HG02852 (cell line): ENCODE data around the gene HS3ST6.
"Not testable (repeated sequence)": the region's sequence is repeated elsewhere in the genome, so short reads cannot be mapped to it uniquely, and the experiment has no call there.

ENCODE experiments used
- ATAC-seq: cut with Tn5 transposase; IDR thresholded peaks from one replicate; pipeline ENCODE4 v1.9.1; 2021; ENCODE audit warnings: mild to moderate bottlenecking, moderate library complexity; ENCODE audit not compliant: unreplicated experiment

Gene HS3ST6

GRCh38 chr16:1884155-1884760, 34.0 kb downstream of the HS3ST6 start:
- no peak for ATAC-seq

- ATAC-seq = not testable (repeated sequence)
Measured at GRCh38 chr16:1881172-1881571, 37.0 kb downstream of the HS3ST6 start.

- no peak for ATAC-seq
Measured at GRCh38 chr16:1879477-1879876, 38.7 kb downstream of the HS3ST6 start.

- no peak for ATAC-seq
Measured at GRCh38 chr16:1878256-1878655, 40.0 kb downstream of the HS3ST6 start.

- no peak for ATAC-seq
Measured at GRCh38 chr16:1877804-1878203, 40.4 kb downstream of the HS3ST6 start.

- no peak for ATAC-seq
Measured at GRCh38 chr16:1877089-1877488, 41.1 kb downstream of the HS3ST6 start.

- ATAC-seq = no peak
Measured at GRCh38 chr16:1876468-1876867, 41.7 kb downstream of the HS3ST6 start.

GRCh38 chr16:1876066-1876465, 42.1 kb downstream of the HS3ST6 start:
- not testable (repeated sequence) for ATAC-seq

- ATAC-seq = no peak
Measured at GRCh38 chr16:1874854-1875253, 43.4 kb downstream of the HS3ST6 start.

- no peak for ATAC-seq
Measured at GRCh38 chr16:1871974-1872635, 46.1 kb downstream of the HS3ST6 start, which contains the start of gene MEIOB. TSS of gene MEIOB (minus strand) at chr16:1872164. CDS start at chr16:1868175, 3,989 bp downstream.

- no peak for ATAC-seq
Measured at GRCh38 chr16:1870365-1871082, 47.7 kb downstream of the HS3ST6 start.

GRCh38 chr16:1865902-1866690, 52.1 kb downstream of the HS3ST6 start:
- no peak for ATAC-seq

GRCh38 chr16:1863681-1864460, 54.3 kb downstream of the HS3ST6 start:
- no peak for ATAC-seq

GRCh38 chr16:1862394-1862793, 55.8 kb downstream of the HS3ST6 start:
- no peak for ATAC-seq

GRCh38 chr16:1861730-1862129, 56.5 kb downstream of the HS3ST6 start:
- no peak for ATAC-seq
